SU-DHL-6 (cell line): ENCODE measurements around the gene ZDHHC11B.

Experiments
- CTCF ChIP-seq: fragments of 200-600 bp; sonication (generic); IDR thresholded peaks from one replicate; pipeline ENCODE4 v1.5.1; 2017; ENCODE audit warnings: antibody characterized with exemption, mild to moderate bottlenecking, low read length, moderate library complexity; ENCODE audit not compliant: insufficient read depth, poor library complexity, severe bottlenecking
- EZH2phosphoT487 ChIP-seq: fragments of 200-600 bp; sonication (generic), shearing (Covaris generic); conservative IDR thresholded peaks from 2 replicates; pipeline ENCODE4 v1.6.1; 2018; ENCODE audit warnings: mild to moderate bottlenecking, antibody characterized with exemption, low read length, moderate library complexity, mixed read lengths

- no peak for TF ChIP-seq CTCF
- no peak for TF ChIP-seq EZH2phosphoT487
Measured at GRCh38 chr5:675871-676698, 108.4 kb downstream of the ZDHHC11B start.
